ENCODE measurements around the gene TMEM59L. TPM values are rescaled to one million over a fixed set of nuclear protein-coding genes. Genes with fewer than 3 reads are reported as not detected.

The TMEM59L gene
- total RNA-seq, 4 donors from 2014 or later = 0.96 to 4.0 (median 2.0) TPM

- Histone ChIP-seq H3K9me3 (no peaks in the 10 kb centered on the region), H3K27me3 (no peaks in the 10 kb centered on the region), H3K36me3 (peaks cover 0 to 59% of the 10 kb centered on the region in 2 donors), H3K4me3 (no peak overlapping the region), H3K4me1 (peaks cover 0 to 91% (median 38%) of the 10 kb centered on the region in 3 donors), H3K27ac (peak overlapping the region in 3 of 4 donors; percentile 75 to 82 (median 82))
- no peak for ATAC-seq
- TF ChIP-seq CTCF (IDR thresholded peaks at IDR 0.05) = no peak
- no peak for TF ChIP-seq POLR2AphosphoS5 (IDR thresholded peaks at IDR 0.05)
- no peak for TF ChIP-seq EP300 (IDR thresholded peaks at IDR 0.05)
- no peak for TF ChIP-seq POLR2A (IDR thresholded peaks at IDR 0.05)
- WGBS, 2 donors (ENCODE audit: low coverage in 1 of 2) = no CpG with 5 or more reads among the region's 58 CpGs
These were observed 56.3 kb downstream of the TMEM59L start for GRCh38 chr19:18668744-18669523.

GRCh38 chr19:18669524-18669817 is 56.8 kb downstream of the TMEM59L start:
- ATAC-seq = no peak
- 64% methylated on average over 3 of the region's 12 CpGs; no CpG with 5 or more reads in 1 of the 2 donors for WGBS, 2 donors (ENCODE audit: low coverage in 1 of 2)
- no peak overlapping the region for H3K4me3 ChIP-seq
- peaks cover 0 to 55% of the 10 kb centered on the region in 2 donors for H3K36me3 ChIP-seq
- TF ChIP-seq POLR2AphosphoS5 (IDR thresholded peaks at IDR 0.05) = peak; percentile 15
- TF ChIP-seq CTCF (IDR thresholded peaks at IDR 0.05) = no peak
- TF ChIP-seq POLR2A (IDR thresholded peaks at IDR 0.05) = no peak
- no peak for TF ChIP-seq EP300 (IDR thresholded peaks at IDR 0.05)
- peaks cover 0 to 91% (median 36%) of the 10 kb centered on the region in 3 donors for H3K4me1 ChIP-seq
- no peaks in the 10 kb centered on the region for H3K27me3 ChIP-seq
- H3K9me3 ChIP-seq = no peaks in the 10 kb centered on the region
- peak overlapping the region in 3 of 4 donors; percentile 75 to 82 (median 82) for H3K27ac ChIP-seq

GRCh38 chr19:18669883-18670282 is 57.2 kb downstream of the TMEM59L start:
- no peak for TF ChIP-seq POLR2AphosphoS5 (IDR thresholded peaks at IDR 0.05)
- no peak for TF ChIP-seq POLR2A (IDR thresholded peaks at IDR 0.05)
- TF ChIP-seq CTCF (IDR thresholded peaks at IDR 0.05) = no peak
- no peak for TF ChIP-seq EP300 (IDR thresholded peaks at IDR 0.05)
- 82 to 100% methylated on average over 1 to 6 of the region's 11 CpGs for WGBS, 2 donors (ENCODE audit: low coverage in 1 of 2)
- no peak for ATAC-seq
- no peak overlapping the region for H3K4me3 ChIP-seq
- H3K27ac ChIP-seq = peak overlapping the region in 3 of 4 donors; percentile 75 to 82 (median 82)
- H3K9me3 ChIP-seq = no peaks in the 10 kb centered on the region
- peaks cover 0 to 91% (median 36%) of the 10 kb centered on the region in 3 donors for H3K4me1 ChIP-seq
- H3K27me3 ChIP-seq = no peaks in the 10 kb centered on the region
- H3K36me3 ChIP-seq = peaks cover 0 to 51% of the 10 kb centered on the region in 2 donors

GRCh38 chr19:18670312-18670711 is 57.6 kb downstream of the TMEM59L start:
- ATAC-seq = no peak
- Histone ChIP-seq H3K36me3 (peaks cover 0 to 47% of the 10 kb centered on the region in 2 donors), H3K27me3 (no peaks in the 10 kb centered on the region), H3K27ac (peak overlapping the region in 3 of 4 donors; percentile 75 to 82 (median 82)), H3K4me1 (peaks cover 0 to 91% (median 36%) of the 10 kb centered on the region in 3 donors), H3K4me3 (no peak overlapping the region), H3K9me3 (no peaks in the 10 kb centered on the region)
- 49 to 73% methylated on average over 4 to 9 of the region's 13 CpGs for WGBS, 2 donors (ENCODE audit: low coverage in 1 of 2)
- TF ChIP-seq EP300 (IDR thresholded peaks at IDR 0.05) (no peak), POLR2A (IDR thresholded peaks at IDR 0.05) (no peak), CTCF (IDR thresholded peaks at IDR 0.05) (no peak), POLR2AphosphoS5 (IDR thresholded peaks at IDR 0.05) (no peak)

Small RNA genes within 50 kb of the gene (small RNA-seq; reads per million reads assigned to genes)
- gene RN7SL155P = 0 reads per million in 4 donors

Other genes with a start within 250 kb of the TMEM59L start
- gene GDF15, start 226.7 kb upstream of the TMEM59L start, total RNA-seq = 1 to 10 TPM in 3 of 4 donors, under 1 TPM in 1; 0.62 to 3.7 (median 3.0) TPM
- 10 to 100 TPM in 1 of 4 donors, 1 to 10 TPM in 3; 1.9 to 19.0 (median 4.8) TPM for gene LRRC25, start 215.2 kb upstream of the TMEM59L start, total RNA-seq
- 10 to 100 TPM; 58.4 to 76.2 (median 61.3) TPM for gene SSBP4, start 193.5 kb upstream of the TMEM59L start, total RNA-seq
- gene ISYNA1, start 174.7 kb upstream of the TMEM59L start, total RNA-seq = 10 to 100 TPM; 15.2 to 31.6 (median 19.8) TPM
- gene ELL, start 90.8 kb upstream of the TMEM59L start, total RNA-seq = 10 to 100 TPM; 12.5 to 19.0 (median 14.7) TPM
- gene FKBP8, start 69.3 kb upstream of the TMEM59L start, total RNA-seq = 100 to 1,000 TPM; 408 to 436 (median 418) TPM
- gene KXD1, start 55.0 kb upstream of the TMEM59L start, total RNA-seq = 100 to 1,000 TPM; 130 to 137 (median 135) TPM
- gene UBA52, start 41.0 kb upstream of the TMEM59L start, total RNA-seq = 100 to 1,000 TPM; 371 to 644 (median 574) TPM
- gene REX1BD, start 24.1 kb upstream of the TMEM59L start, total RNA-seq = 10 to 100 TPM; 64.8 to 72.6 (median 68.6) TPM
- 10 to 100 TPM; 10.9 to 67.4 (median 42.7) TPM for gene CRLF1, start 6.1 kb upstream of the TMEM59L start, total RNA-seq
- gene KLHL26, start 24.2 kb downstream of the TMEM59L start, total RNA-seq = 10 to 100 TPM; 12.9 to 19.0 (median 14.6) TPM
- 1 to 10 TPM; 3.8 to 8.9 (median 6.3) TPM for gene CRTC1, start 70.8 kb downstream of the TMEM59L start, total RNA-seq
- gene COMP, start 178.4 kb downstream of the TMEM59L start, total RNA-seq = 1 to 10 TPM in 1 of 4 donors, under 1 TPM in 3; 0.40 to 4.4 (median 0.50) TPM
- gene UPF1, start 219.1 kb downstream of the TMEM59L start, total RNA-seq = 10 to 100 TPM; 53.6 to 92.2 (median 59.9) TPM